ENCODE results near the gene CALCB. TPM values are rescaled to one million over a fixed set of nuclear protein-coding genes. Genes with fewer than 3 reads are reported as not detected.

The CALCB gene
- polyA plus RNA-seq, 1 donor from 2014 or later, result not detected

DNA sequence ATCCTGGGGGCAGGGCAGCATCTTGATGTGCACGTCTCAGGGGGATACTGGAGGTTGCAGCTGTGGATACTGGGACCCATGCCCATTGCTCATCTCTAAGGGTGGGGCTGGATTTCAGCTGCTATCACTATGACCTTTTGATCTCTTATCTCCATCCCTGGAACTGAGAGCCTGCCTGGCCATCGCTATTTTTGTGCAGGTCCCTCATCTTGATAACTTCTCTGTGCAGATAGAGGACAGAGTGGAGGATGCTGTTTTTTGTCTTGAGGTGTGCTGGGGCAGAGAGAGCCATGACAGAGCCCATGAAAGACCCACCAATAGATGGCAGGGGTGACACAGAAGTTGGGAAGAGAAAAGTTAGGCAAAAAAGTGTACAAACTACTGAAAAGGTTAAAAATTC is 36.2 kb downstream of the CALCB start:
- H3K27ac ChIP-seq (ENCODE audit: low read length), result no peak overlapping the region
- H3K36me3 ChIP-seq (ENCODE audit: insufficient read depth, low read length), result no peaks in the 10 kb centered on the region
- H3K4me2 ChIP-seq (ENCODE audit: low read length), result no peak overlapping the region
- TF ChIP-seq RAD21 (conservative IDR thresholded peaks at IDR 0.05) (no peak), EZH2 (IDR thresholded peaks at IDR 0.05; ENCODE audit: borderline replicate concordance, insufficient read depth, low read length, poor library complexity, severe bottlenecking) (no peak), SMC3 (conservative IDR thresholded peaks at IDR 0.05; ENCODE audit: poor library complexity) (no peak)
- TF ChIP-seq, protein P1, sequence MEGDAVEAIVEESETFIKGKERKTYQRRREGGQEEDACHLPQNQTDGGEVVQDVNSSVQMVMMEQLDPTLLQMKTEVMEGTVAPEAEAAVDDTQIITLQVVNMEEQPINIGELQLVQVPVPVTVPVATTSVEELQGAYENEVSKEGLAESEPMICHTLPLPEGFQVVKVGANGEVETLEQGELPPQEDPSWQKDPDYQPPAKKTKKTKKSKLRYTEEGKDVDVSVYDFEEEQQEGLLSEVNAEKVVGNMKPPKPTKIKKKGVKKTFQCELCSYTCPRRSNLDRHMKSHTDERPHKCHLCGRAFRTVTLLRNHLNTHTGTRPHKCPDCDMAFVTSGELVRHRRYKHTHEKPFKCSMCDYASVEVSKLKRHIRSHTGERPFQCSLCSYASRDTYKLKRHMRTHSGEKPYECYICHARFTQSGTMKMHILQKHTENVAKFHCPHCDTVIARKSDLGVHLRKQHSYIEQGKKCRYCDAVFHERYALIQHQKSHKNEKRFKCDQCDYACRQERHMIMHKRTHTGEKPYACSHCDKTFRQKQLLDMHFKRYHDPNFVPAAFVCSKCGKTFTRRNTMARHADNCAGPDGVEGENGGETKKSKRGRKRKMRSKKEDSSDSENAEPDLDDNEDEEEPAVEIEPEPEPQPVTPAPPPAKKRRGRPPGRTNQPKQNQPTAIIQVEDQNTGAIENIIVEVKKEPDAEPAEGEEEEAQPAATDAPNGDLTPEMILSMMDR (IDR thresholded peaks at IDR 0.05; ENCODE audit: poor library complexity, severe bottlenecking), result no peak
- H4K20me1 ChIP-seq (ENCODE audit: insufficient read depth), result no peaks in the 10 kb centered on the region
- peaks cover 4% of the 10 kb centered on the region for H3K27me3 ChIP-seq (ENCODE audit: insufficient read depth, low read depth, low read length)
- H3K9me2 ChIP-seq (ENCODE audit: insufficient read depth, low read length), result no peaks in the 10 kb centered on the region
- no peak overlapping the region for H3K9ac ChIP-seq (ENCODE audit: low read length)
- no peak overlapping the region for H2AFZ ChIP-seq (ENCODE audit: low read depth, low read length)
- no peaks in the 10 kb centered on the region for H3K9me3 ChIP-seq (ENCODE audit: low read length)
- H3F3A ChIP-seq (ENCODE audit: insufficient read depth, low read length, poor library complexity, severe bottlenecking), result no peaks in the 10 kb centered on the region
- H3K4me3 ChIP-seq (ENCODE audit: low read length), result no peak overlapping the region
- H3K79me2 ChIP-seq (replicated peaks; ENCODE audit: insufficient read depth, low read length), result no peaks in the 10 kb centered on the region

DNA sequence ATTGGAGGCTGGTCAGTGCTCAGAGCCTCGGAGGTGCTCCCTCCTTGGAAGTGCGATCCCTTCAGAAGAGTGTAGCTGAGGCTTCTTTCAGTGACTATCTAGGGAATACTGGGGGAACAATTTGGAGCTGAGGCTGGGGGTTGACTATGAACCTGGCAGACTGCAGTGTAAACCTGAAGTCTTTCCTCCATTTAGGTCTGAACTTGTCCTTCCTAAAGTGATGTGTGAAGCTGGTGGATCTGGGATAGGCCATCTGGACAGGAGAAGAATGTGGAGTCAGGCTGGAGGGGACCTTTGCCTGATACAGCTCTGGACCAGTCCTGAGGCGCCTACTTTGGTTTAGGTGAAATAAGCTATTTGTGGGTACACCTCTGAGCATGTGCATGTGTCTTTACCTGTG is 37.8 kb downstream of the CALCB start:
- Histone ChIP-seq H3K79me2 (replicated peaks; ENCODE audit: insufficient read depth, low read length) (no peaks in the 10 kb centered on the region), H3K27ac (ENCODE audit: low read length) (no peak overlapping the region), H3K9me2 (ENCODE audit: insufficient read depth, low read length) (no peaks in the 10 kb centered on the region), H3K27me3 (ENCODE audit: insufficient read depth, low read depth, low read length) (peaks cover 9% of the 10 kb centered on the region), H4K20me1 (ENCODE audit: insufficient read depth) (no peaks in the 10 kb centered on the region), H3K9ac (ENCODE audit: low read length) (no peak overlapping the region), H3K4me2 (ENCODE audit: low read length) (no peak overlapping the region), H2AFZ (ENCODE audit: low read depth, low read length) (no peak overlapping the region), H3K36me3 (ENCODE audit: insufficient read depth, low read length) (no peaks in the 10 kb centered on the region), H3K4me3 (ENCODE audit: low read length) (no peak overlapping the region), H3F3A (ENCODE audit: insufficient read depth, low read length, poor library complexity, severe bottlenecking) (no peaks in the 10 kb centered on the region), H3K9me3 (ENCODE audit: low read length) (no peaks in the 10 kb centered on the region)
- TF ChIP-seq RAD21 (conservative IDR thresholded peaks at IDR 0.05) (no peak), MXI1 (conservative IDR thresholded peaks at IDR 0.05; ENCODE audit: poor library complexity, severe bottlenecking) (no peak), POLR2AphosphoS5 (IDR thresholded peaks at IDR 0.05) (no peak), TAF1 (IDR thresholded peaks at IDR 0.05; ENCODE audit: low read depth) (no peak), SMC3 (conservative IDR thresholded peaks at IDR 0.05; ENCODE audit: poor library complexity) (no peak)

DNA sequence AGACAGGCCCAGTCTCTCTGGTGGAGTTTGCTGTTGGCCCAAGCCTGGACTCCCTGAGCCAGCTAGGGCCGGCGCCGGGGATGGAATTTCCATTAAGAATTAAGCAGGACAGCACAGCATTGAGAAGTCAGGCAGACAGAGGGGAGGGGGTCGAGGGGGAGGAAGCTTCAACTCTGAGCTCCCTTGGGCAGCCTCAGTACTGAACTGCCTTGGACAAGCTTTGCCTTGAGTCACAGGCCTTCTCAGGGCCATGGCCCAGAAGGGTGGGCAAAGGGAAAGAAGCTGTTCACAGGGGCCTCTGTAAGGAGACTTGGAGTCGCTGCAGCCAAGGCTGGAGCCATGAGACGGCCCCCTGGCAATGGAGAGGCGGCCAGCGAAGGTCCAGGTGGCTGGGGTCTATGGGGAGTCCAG is 38.7 kb downstream of the CALCB start:
- Histone ChIP-seq H3K27me3 (ENCODE audit: insufficient read depth, low read depth, low read length) (peaks cover 9% of the 10 kb centered on the region), H3K4me3 (ENCODE audit: low read length) (no peak overlapping the region), H3K9me2 (ENCODE audit: insufficient read depth, low read length) (no peaks in the 10 kb centered on the region), H4K20me1 (ENCODE audit: insufficient read depth) (no peaks in the 10 kb centered on the region), H3K9me3 (ENCODE audit: low read length) (no peaks in the 10 kb centered on the region), H3K4me2 (ENCODE audit: low read length) (no peak overlapping the region), H3F3A (ENCODE audit: insufficient read depth, low read length, poor library complexity, severe bottlenecking) (no peaks in the 10 kb centered on the region), H3K9ac (ENCODE audit: low read length) (no peak overlapping the region), H3K36me3 (ENCODE audit: insufficient read depth, low read length) (no peaks in the 10 kb centered on the region), H3K27ac (ENCODE audit: low read length) (no peak overlapping the region), H2AFZ (ENCODE audit: low read depth, low read length) (no peak overlapping the region), H3K79me2 (replicated peaks; ENCODE audit: insufficient read depth, low read length) (no peaks in the 10 kb centered on the region)
- TF ChIP-seq SMC3 (conservative IDR thresholded peaks at IDR 0.05; ENCODE audit: poor library complexity), result no peak
- TF ChIP-seq MXI1 (conservative IDR thresholded peaks at IDR 0.05; ENCODE audit: poor library complexity, severe bottlenecking), result no peak
- TF ChIP-seq, protein P2, sequence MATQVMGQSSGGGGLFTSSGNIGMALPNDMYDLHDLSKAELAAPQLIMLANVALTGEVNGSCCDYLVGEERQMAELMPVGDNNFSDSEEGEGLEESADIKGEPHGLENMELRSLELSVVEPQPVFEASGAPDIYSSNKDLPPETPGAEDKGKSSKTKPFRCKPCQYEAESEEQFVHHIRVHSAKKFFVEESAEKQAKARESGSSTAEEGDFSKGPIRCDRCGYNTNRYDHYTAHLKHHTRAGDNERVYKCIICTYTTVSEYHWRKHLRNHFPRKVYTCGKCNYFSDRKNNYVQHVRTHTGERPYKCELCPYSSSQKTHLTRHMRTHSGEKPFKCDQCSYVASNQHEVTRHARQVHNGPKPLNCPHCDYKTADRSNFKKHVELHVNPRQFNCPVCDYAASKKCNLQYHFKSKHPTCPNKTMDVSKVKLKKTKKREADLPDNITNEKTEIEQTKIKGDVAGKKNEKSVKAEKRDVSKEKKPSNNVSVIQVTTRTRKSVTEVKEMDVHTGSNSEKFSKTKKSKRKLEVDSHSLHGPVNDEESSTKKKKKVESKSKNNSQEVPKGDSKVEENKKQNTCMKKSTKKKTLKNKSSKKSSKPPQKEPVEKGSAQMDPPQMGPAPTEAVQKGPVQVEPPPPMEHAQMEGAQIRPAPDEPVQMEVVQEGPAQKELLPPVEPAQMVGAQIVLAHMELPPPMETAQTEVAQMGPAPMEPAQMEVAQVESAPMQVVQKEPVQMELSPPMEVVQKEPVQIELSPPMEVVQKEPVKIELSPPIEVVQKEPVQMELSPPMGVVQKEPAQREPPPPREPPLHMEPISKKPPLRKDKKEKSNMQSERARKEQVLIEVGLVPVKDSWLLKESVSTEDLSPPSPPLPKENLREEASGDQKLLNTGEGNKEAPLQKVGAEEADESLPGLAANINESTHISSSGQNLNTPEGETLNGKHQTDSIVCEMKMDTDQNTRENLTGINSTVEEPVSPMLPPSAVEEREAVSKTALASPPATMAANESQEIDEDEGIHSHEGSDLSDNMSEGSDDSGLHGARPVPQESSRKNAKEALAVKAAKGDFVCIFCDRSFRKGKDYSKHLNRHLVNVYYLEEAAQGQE (IDR thresholded peaks at IDR 0.05; ENCODE audit: borderline replicate concordance), result no peak
- TF ChIP-seq, protein P1 (IDR thresholded peaks at IDR 0.05; ENCODE audit: poor library complexity, severe bottlenecking), result no peak
- no peak for TF ChIP-seq TAF1 (IDR thresholded peaks at IDR 0.05; ENCODE audit: low read depth)
- no peak for TF ChIP-seq POLR2AphosphoS5 (IDR thresholded peaks at IDR 0.05)
- TF ChIP-seq EZH2 (IDR thresholded peaks at IDR 0.05; ENCODE audit: borderline replicate concordance, insufficient read depth, low read length, poor library complexity, severe bottlenecking), result no peak
- no peak for TF ChIP-seq RAD21 (conservative IDR thresholded peaks at IDR 0.05)
- TF ChIP-seq EP300 (conservative IDR thresholded peaks at IDR 0.05; ENCODE audit: poor library complexity, severe bottlenecking), result no peak

Data from neural cell (in vitro differentiated cells).